Activated CD4-positive, alpha-beta memory T cell treated with anti-CD3 and anti-CD28 coated beads for 36 hours (primary cell): ENCODE measurements around the gene CAMTA1. TPM values are rescaled to one million over a fixed set of nuclear protein-coding genes. Genes with fewer than 3 reads are reported as not detected.

ENCODE experiments used
- CTCF ChIA-PET: fragments of 350-600 bp; sonication (Branson Sonifier 250); formaldehyde crosslinking; loops from one replicate; lab custom pipeline; 2021; ENCODE audit warnings: antibody characterized with exemption, inconsistent platforms; lab: Charles Lee
- POLR2A ChIA-PET: fragments of 350-600 bp; sonication (Branson Sonifier 250); formaldehyde crosslinking; loops from one replicate; lab custom pipeline; 2021; ENCODE audit warnings: antibody characterized with exemption; lab: Charles Lee
- DNase-seq: peaks from one replicate; pipeline ENCODE4 v3.0.0-alpha.2; 2020
- H3K27ac Mint-ChIP-seq: one replicate; pipeline ENCODE4 v1.8.0; 2021; ENCODE audit warnings: mixed read lengths
- H3K27me3 Mint-ChIP-seq: one replicate; pipeline ENCODE4 v1.8.0; 2021; ENCODE audit warnings: mixed read lengths
- H3K36me3 Mint-ChIP-seq: one replicate; pipeline ENCODE4 v1.8.0; 2021; ENCODE audit warnings: mixed read lengths
- H3K4me1 Mint-ChIP-seq: one replicate; pipeline ENCODE4 v1.8.0; 2021; ENCODE audit warnings: low read depth, mixed read lengths
- H3K4me3 Mint-ChIP-seq: one replicate; pipeline ENCODE4 v1.8.0; 2021; ENCODE audit warnings: mild to moderate bottlenecking, mixed read lengths
- H3K9me3 Mint-ChIP-seq: one replicate; pipeline ENCODE4 v1.8.0; 2021; ENCODE audit warnings: mixed read lengths
- intact Hi-C: fragments of 100-400 bp; cut with micrococcal nuclease; formaldehyde crosslinking; loops from one replicate; pipeline ENCODE4 v1.15.1; 2023
- total RNA-seq, 2 experiments: library from RNA; stranded (reverse); gene quantifications; one replicate each; pipeline ENCODE4 v1.2.3, GENCODE V29; 2021

The CAMTA1 gene
- total RNA-seq, 2 experiments from 2014 or later, result 64.7 to 68.9 TPM

DNA sequence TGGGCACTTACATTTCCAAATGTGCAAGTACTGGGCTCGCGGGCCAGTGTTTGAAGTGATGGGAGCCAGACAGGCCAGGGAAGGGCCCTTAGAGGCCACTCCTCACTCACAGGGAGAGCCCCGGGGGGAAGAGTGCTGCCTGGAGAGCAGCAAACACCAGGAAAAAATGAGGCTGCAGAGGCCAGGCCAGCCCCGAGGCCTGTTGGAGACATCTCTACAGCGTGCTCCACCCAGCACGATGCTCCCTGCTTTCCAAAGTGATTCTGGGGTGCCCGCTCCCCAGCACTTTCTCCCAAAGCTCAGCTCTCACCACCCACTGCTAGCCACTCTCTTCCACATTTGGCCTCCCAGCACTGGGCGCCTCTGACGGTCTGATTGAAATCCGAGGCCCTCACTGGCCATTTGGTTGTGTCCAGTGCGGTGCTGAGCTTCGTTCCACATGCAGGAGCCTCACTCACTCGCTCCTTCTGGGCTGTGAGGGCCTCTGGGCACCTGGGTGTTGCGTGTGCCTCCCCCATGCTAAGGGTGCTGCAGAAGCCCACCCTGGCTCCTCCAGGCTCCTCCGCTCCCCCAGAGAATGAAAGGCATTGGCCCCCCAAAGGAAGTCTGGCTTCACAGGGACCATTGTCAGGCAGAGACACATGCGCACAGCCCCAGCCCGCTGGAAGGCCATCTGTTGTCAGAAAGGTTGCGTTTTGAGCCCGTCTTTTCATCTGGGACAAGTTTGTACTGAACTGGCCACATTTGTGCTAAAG lies 600.4 kb downstream of the CAMTA1 start:
- no peak for DNase-seq
- no peak overlapping the region for H3K4me3 Mint-ChIP-seq
- no peaks in the 10 kb centered on the region for H3K36me3 Mint-ChIP-seq
- CTCF ChIA-PET, result no interaction called here
- no peak overlapping the region for H3K27ac Mint-ChIP-seq
- POLR2A ChIA-PET, result no interaction called here
- peaks cover 1% of the 10 kb centered on the region for H3K27me3 Mint-ChIP-seq
- H3K9me3 Mint-ChIP-seq, result no peaks in the 10 kb centered on the region
- H3K4me1 Mint-ChIP-seq, result no peaks in the 10 kb centered on the region
- intact Hi-C loops, result no loop called here

DNA sequence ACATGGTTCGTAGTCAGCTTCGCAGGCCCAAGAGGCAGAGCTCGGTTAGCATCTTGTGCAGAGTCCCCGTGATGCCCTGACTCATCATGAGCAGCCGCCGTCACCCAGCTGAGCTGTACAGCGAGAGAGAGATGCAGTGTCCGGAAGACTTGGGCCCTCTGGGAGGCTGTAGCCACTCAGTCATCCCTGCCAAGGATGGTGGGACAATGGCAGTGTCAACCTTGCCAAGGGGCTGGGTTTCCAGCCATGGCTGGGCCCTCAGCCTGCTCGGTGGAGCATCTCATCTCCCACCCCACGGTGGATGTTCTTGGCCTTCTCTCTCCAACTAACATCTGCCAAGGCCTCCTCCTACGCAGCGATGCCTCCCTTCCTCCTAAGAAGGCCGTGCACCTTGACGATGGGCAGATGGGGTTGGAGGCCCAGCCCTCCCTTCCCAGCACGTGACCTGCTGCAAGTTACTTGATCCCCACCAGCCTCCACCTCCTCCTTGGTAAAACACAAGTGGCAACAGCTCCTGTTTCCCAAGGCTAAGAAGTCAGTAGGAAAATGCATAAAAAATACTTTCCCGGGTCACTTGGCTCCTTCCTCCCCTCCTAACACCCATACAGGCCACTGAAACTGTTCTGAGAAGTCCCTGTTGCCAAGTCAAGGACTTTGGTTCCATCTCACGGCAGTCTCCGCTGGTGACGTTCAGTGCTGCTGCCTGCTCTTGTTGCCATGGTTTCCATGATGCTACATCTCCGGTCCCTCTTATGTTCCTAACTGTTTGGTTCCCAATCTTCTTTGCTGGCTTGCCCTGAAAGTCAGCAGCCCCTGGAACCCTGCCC lies 601.2 kb downstream of the CAMTA1 start:
- H3K27me3 Mint-ChIP-seq, result peaks cover 1% of the 10 kb centered on the region
- H3K9me3 Mint-ChIP-seq, result no peaks in the 10 kb centered on the region
- intact Hi-C loops, result no loop called here
- no peaks in the 10 kb centered on the region for H3K4me1 Mint-ChIP-seq
- POLR2A ChIA-PET, result no interaction called here
- H3K27ac Mint-ChIP-seq, result no peak overlapping the region
- no peak for DNase-seq
- no peaks in the 10 kb centered on the region for H3K36me3 Mint-ChIP-seq
- CTCF ChIA-PET, result no interaction called here
- no peak overlapping the region for H3K4me3 Mint-ChIP-seq

DNA sequence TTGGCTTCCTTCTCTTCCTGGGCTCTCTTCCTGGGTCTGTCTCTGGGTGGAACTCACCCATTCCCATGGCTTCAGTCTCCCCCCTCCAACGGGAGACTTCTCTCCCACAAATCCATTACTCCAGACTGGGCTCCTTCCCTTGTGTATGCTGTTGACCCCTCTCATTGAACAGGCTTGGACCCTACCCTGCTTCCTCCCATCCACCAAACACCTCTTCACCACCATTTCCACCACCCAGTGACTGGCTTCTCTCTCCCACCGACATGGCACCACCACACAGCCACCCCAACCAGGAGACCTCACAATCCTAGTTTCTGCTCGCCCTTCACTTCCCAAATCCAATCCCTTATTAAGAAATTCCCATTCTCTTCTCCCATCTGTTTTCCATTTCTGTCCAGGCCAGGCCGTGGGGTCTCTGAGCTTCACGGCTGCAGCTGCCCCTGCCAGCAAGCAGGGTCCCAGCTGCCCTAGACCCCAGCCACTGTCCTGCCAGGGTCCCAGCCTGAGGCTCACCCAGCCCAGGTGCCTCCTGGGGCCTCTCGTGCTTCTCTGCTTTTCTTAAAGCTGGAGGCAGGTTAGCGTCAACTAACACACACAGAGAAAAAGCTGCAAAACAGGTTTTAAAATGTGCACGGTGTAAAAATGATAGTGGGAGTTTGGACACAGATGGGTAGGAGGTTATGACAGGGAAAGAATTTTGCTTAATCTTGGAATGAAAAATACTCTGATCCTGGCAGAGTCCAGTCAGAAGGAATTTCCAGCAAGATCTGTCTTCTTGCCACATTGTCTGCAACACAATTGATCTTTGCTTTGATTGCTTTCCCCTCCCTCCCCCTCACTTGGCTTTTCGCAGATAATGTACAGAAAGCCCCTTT lies 602.0 kb downstream of the CAMTA1 start:
- no peak overlapping the region for H3K27ac Mint-ChIP-seq
- no peaks in the 10 kb centered on the region for H3K4me1 Mint-ChIP-seq
- H3K4me3 Mint-ChIP-seq, result no peak overlapping the region
- no peaks in the 10 kb centered on the region for H3K9me3 Mint-ChIP-seq
- intact Hi-C loops, result no loop called here
- ChIA-PET CTCF (no interaction called here), POLR2A (no interaction called here)
- H3K36me3 Mint-ChIP-seq, result no peaks in the 10 kb centered on the region
- DNase-seq, result no peak
- H3K27me3 Mint-ChIP-seq, result no peaks in the 10 kb centered on the region

DNA sequence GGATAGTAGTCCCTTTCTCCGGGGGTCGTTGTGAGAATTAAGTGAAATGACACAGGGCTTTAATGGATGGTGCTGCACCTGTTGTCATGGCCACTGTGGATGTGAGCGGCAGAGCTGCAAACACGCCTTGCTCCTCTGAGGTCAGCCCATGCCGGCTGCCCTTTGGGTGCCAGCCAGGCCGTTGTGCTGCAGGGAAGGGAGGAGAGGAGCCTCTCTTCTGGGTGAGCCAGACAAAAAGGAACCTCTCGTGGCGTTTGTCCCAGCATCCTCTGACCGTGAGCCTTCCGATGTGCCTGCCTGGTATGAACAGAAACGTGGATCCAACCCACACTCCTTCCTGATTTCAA lies 602.9 kb downstream of the CAMTA1 start:
- no peaks in the 10 kb centered on the region for H3K27me3 Mint-ChIP-seq
- H3K4me3 Mint-ChIP-seq, result no peak overlapping the region
- DNase-seq, result no peak
- ChIA-PET CTCF (no interaction called here), POLR2A (no interaction called here)
- H3K27ac Mint-ChIP-seq, result no peak overlapping the region
- intact Hi-C loops, result no loop called here
- H3K9me3 Mint-ChIP-seq, result no peaks in the 10 kb centered on the region
- H3K4me1 Mint-ChIP-seq, result no peaks in the 10 kb centered on the region
- H3K36me3 Mint-ChIP-seq, result no peaks in the 10 kb centered on the region

DNA sequence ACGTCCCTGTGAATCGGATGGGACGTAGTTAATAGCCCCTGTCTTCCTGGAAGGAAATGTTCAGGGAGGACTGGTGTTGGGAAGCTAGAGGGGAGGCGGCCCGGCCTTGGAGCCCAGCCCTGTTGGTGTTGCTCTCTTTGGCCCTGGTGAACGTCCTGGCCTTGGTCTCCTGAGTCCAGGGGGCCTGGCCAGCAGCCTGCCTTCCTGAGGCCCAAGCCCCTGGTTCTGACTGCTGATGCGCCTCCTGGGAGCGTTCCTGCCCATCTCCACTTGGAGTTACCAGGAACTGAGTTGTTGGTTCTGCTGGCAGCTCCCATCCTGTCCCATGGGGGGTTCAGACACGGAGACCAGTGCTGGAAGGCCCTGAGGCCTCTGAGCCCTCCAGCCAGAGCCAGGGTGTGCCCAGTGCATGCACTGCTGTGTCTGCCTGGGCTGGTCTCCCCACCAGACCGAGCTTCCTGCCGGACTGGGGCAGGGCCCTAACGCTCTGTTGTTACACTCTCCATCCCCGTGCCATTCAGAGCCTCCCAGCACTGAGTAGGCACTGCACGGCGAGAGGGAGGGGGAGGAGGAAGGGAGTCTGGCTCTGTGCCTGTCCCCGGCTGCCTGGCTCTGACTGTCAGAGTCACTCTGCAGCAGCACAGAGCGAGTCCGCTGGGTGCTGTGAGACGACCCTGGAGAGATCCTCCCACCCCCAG lies 603.4 kb downstream of the CAMTA1 start:
- CTCF ChIA-PET, result no interaction called here
- no peaks in the 10 kb centered on the region for H3K4me1 Mint-ChIP-seq
- H3K9me3 Mint-ChIP-seq, result no peaks in the 10 kb centered on the region
- no peak overlapping the region for H3K4me3 Mint-ChIP-seq
- H3K27ac Mint-ChIP-seq, result no peak overlapping the region
- intact Hi-C loops, result no loop called here
- H3K36me3 Mint-ChIP-seq, result no peaks in the 10 kb centered on the region
- POLR2A ChIA-PET, result no interaction called here
- DNase-seq, result no peak
- H3K27me3 Mint-ChIP-seq, result no peaks in the 10 kb centered on the region

DNA sequence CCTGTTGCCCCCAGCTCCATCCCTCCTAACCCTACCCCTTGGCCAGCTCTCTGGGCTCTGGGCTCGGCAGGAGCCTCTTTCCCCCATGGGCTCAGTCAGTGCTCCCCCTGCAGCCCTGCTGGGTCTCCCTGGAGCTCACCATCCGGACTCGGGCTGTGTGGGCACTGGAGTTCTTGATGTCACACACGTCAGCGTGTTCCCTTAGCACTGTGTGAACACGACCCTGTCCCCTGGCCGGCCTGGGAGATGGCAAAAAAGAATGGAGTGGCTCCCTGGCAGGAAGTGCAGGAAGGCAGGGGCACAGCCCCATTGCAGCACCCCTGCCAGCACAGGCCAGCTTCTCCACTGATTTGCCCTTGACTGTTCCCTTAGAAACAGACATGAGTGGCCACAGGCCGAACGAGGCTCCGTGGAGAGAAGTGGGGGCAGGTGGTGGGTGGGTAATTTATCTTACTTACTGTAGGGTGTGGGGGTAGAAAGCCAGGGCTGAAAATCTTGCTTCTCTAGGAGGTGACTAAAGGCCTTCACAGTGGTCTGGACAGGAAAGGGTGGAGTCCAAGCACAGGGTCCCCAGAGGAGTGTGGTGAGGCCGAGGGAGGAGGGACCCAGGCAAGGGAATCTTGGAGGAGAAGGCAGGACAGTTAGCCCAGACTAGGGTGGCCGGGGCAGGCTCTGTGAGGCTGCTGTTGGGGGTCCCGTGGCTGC lies 604.1 kb downstream of the CAMTA1 start:
- no peak for DNase-seq
- Mint-ChIP-seq H3K9me3 (no peaks in the 10 kb centered on the region), H3K27me3 (no peaks in the 10 kb centered on the region), H3K36me3 (no peaks in the 10 kb centered on the region), H3K27ac (no peak overlapping the region), H3K4me1 (no peaks in the 10 kb centered on the region), H3K4me3 (no peak overlapping the region)
- POLR2A ChIA-PET, result no interaction called here
- CTCF ChIA-PET, result no interaction called here
- intact Hi-C loops, result no loop called here

DNA sequence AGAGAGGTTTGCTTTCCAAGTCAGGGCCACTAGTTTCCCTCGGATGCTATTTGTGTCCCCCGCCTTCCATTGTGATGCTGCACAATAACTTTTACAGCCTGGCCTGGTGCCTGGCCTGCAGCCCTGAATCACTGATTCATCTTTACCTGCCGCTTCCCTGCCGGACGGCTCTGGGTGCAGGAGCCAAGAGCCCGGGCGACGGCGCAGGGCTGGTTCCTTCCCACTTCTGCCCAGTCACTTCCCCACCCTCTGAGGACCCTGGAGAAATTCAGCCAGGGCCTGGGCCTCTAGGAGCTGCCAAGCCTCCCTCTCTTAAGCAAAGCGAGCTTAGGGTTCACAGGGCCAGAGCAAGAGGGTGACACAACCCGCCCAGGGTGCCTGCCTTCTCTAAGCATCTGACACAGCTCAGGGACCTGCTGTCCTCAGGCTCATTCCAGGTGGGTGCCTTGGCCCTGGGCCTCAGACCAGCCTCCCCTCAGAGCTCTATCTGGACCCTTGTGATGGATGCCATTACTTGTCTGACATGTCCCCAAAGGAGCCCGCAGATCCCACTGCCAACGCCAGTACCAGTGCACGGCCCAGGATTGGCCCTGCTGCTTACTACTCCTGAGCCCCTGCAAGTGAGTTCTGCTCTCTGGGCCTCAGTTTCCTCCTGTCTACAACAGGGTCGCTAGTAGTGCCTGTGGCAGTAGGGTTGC lies 604.8 kb downstream of the CAMTA1 start:
- ChIA-PET CTCF (no interaction called here), POLR2A (no interaction called here)
- Mint-ChIP-seq H3K27me3 (no peaks in the 10 kb centered on the region), H3K36me3 (no peaks in the 10 kb centered on the region), H3K4me3 (no peak overlapping the region), H3K4me1 (no peaks in the 10 kb centered on the region), H3K9me3 (no peaks in the 10 kb centered on the region), H3K27ac (no peak overlapping the region)
- intact Hi-C loops, result no loop called here
- DNase-seq, result no peak

DNA sequence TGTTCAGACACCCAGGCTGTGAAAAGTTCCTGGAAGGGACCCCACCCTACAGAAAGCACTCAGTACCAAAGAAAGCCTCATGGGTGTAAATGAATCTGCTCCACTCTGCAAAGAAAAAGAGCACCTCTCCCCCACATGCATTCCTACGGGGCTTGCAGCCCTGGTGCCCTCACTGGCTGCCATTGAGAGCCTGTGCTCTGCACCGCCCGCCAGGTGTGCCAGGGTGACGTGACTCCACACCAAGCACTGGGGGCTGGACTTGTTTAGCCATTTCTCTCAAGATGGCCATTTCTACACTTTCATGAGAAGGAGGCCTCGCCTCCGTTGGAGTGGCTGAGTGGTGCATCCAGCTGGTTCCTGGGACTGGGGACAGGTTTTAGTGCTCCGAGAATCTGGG lies 605.3 kb downstream of the CAMTA1 start:
- ChIA-PET POLR2A (no interaction called here), CTCF (no interaction called here)
- H3K9me3 Mint-ChIP-seq, result peaks cover 4% of the 10 kb centered on the region
- H3K4me1 Mint-ChIP-seq, result no peaks in the 10 kb centered on the region
- H3K27ac Mint-ChIP-seq, result no peak overlapping the region
- intact Hi-C loops, result no loop called here
- no peaks in the 10 kb centered on the region for H3K27me3 Mint-ChIP-seq
- DNase-seq, result no peak
- no peaks in the 10 kb centered on the region for H3K36me3 Mint-ChIP-seq
- no peak overlapping the region for H3K4me3 Mint-ChIP-seq

DNA sequence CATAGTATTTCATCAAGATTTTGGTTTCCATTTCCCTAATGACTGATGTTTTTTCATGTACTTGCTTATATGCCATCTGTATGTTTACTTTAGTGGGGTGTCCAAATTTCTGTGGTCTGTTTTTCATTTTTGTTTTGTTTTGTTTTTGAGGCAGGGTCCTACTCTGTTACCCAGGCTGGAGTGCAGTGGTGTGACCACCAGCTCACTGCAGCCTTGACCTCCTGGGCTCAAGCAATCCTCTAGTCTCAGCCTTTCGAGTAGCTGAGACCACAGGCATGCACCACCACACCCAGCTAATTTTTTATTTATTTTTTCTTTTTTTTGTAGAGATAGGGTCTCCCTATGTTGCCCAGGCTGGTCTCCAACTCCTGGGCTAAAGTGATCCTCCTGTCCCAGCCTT lies 607.9 kb downstream of the CAMTA1 start:
- no peak for DNase-seq
- CTCF ChIA-PET, result no interaction called here
- Mint-ChIP-seq H3K4me1 (no peaks in the 10 kb centered on the region), H3K27me3 (peaks cover 7% of the 10 kb centered on the region), H3K9me3 (peaks cover 9% of the 10 kb centered on the region), H3K4me3 (no peak overlapping the region), H3K27ac (no peak overlapping the region), H3K36me3 (peaks cover 2% of the 10 kb centered on the region)
- intact Hi-C loops, result no loop called here
- POLR2A ChIA-PET, result no interaction called here

DNA sequence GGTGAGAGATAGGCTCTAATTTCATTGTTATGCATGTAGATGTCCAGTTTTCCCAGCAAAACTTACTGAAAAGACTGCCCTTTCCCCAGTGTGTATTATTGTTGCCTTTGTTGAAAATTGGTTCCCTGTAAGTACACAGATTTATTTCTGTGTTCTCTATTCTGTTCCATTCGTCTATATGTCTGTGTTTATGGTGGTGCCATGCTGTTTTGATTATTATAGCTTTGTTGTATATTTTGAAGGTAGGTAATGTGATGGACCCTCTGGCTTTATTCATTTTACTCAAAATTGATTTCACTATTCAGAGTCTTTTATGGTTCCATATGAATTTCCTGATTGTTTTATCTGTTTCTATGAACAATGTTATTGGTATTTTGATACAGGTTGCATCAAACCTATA lies 610.0 kb downstream of the CAMTA1 start:
- no peak for DNase-seq
- H3K9me3 Mint-ChIP-seq, result peaks cover 14% of the 10 kb centered on the region
- POLR2A ChIA-PET, result no interaction called here
- no peak overlapping the region for H3K27ac Mint-ChIP-seq
- H3K27me3 Mint-ChIP-seq, result peaks cover 7% of the 10 kb centered on the region
- H3K36me3 Mint-ChIP-seq, result peaks cover 2% of the 10 kb centered on the region
- intact Hi-C loops, result no loop called here
- no peaks in the 10 kb centered on the region for H3K4me1 Mint-ChIP-seq
- CTCF ChIA-PET, result no interaction called here
- no peak overlapping the region for H3K4me3 Mint-ChIP-seq

DNA sequence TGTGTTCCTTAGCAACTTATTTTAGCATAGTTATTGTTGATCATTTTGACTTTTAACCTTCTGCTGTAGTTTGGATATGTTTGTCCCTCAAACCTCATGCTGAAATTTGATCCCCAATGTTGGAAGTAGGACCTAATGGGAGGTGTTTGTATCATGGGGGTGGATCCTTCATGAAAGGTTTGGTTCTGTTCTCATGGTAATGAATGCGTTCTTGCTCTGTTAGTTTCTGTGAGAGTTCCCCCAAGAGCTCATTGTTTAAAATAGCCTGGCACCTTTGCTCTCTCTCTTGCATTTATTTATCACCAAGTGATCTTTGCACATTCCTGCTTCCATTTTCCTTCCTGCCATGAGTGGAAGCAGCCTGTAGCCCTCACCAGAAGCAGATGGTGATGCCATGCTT lies 613.7 kb downstream of the CAMTA1 start:
- Mint-ChIP-seq H3K36me3 (peaks cover 2% of the 10 kb centered on the region), H3K4me1 (no peaks in the 10 kb centered on the region), H3K27me3 (peaks cover 15% of the 10 kb centered on the region), H3K27ac (no peak overlapping the region), H3K9me3 (peaks cover 21% of the 10 kb centered on the region), H3K4me3 (no peak overlapping the region)
- no peak for DNase-seq
- ChIA-PET CTCF (no interaction called here), POLR2A (no interaction called here)
- intact Hi-C loops, result no loop called here
